HUES64 (cell line): ENCODE results near the gene ADAMTS20.

Experiments
- H3K27ac ChIP-seq: 2 replicates; pipeline ENCODE4 v1.7.0; 2013; ENCODE audit warnings: low read depth, low read length, inconsistent platforms
- H3K27me3 ChIP-seq: 2 replicates; pipeline ENCODE4 v1.6.1; 2013; ENCODE audit warnings: mild to moderate bottlenecking, low read length; ENCODE audit not compliant: insufficient read depth
- H3K36me3 ChIP-seq: 2 replicates; pipeline ENCODE4 v1.6.1; 2013; ENCODE audit warnings: mild to moderate bottlenecking, low read length; ENCODE audit not compliant: insufficient read depth
- H3K4me1 ChIP-seq: 2 replicates; pipeline ENCODE4 v1.6.1; 2013; ENCODE audit warnings: mild to moderate bottlenecking, low read length, moderate library complexity; ENCODE audit not compliant: insufficient read depth
- H3K4me3 ChIP-seq: 2 replicates; pipeline ENCODE4 v1.5.1; 2013; ENCODE audit warnings: mild to moderate bottlenecking, low read length, moderate library complexity
- H3K9ac ChIP-seq: 2 replicates; pipeline ENCODE4 v1.6.1; 2013; ENCODE audit warnings: mild to moderate bottlenecking, low read depth, low read length
- H3K9me3 ChIP-seq: 2 replicates; pipeline ENCODE4 v1.6.1; 2013; ENCODE audit warnings: low read depth, low read length; ENCODE audit not compliant: insufficient read depth
- WGBS: fragments of 150-250, 120-280 bp; methylation state at CpG from one replicate; pipeline ENCODE4 v1.1.7; 2013; ENCODE audit warnings: missing lambda C conversion rate; 5-methylcytosine and 5-hydroxymethylcytosine counted together

ADAMTS20 gene

GRCh38 chr12:43407816-43408645 is 144.0 kb downstream of the ADAMTS20 start:
- Histone ChIP-seq H3K27ac (no peak overlapping the region), H3K4me1 (no peaks in the 10 kb centered on the region), H3K9ac (no peak overlapping the region), H3K27me3 (no peaks in the 10 kb centered on the region), H3K9me3 (no peaks in the 10 kb centered on the region), H3K36me3 (no peaks in the 10 kb centered on the region), H3K4me3 (no peak overlapping the region)
- WGBS: no CpG with 5 or more reads among the region's 1 CpG

GRCh38 chr12:43406801-43407200 is 145.2 kb downstream of the ADAMTS20 start:
- H3K27me3 ChIP-seq: no peaks in the 10 kb centered on the region
- H3K36me3 ChIP-seq: no peaks in the 10 kb centered on the region
- no peak overlapping the region for H3K9ac ChIP-seq
- no peak overlapping the region for H3K27ac ChIP-seq
- no peaks in the 10 kb centered on the region for H3K9me3 ChIP-seq
- no CpG with 5 or more reads among the region's 1 CpG for WGBS
- no peaks in the 10 kb centered on the region for H3K4me1 ChIP-seq
- H3K4me3 ChIP-seq: no peak overlapping the region

GRCh38 chr12:43402436-43402835 is 149.6 kb downstream of the ADAMTS20 start:
- no peaks in the 10 kb centered on the region for H3K4me1 ChIP-seq
- H3K9ac ChIP-seq: no peak overlapping the region
- no peak overlapping the region for H3K4me3 ChIP-seq
- no peaks in the 10 kb centered on the region for H3K27me3 ChIP-seq
- no peaks in the 10 kb centered on the region for H3K36me3 ChIP-seq
- H3K27ac ChIP-seq: no peak overlapping the region
- H3K9me3 ChIP-seq: no peaks in the 10 kb centered on the region

GRCh38 chr12:43401096-43401495 is 150.9 kb downstream of the ADAMTS20 start:
- WGBS: 90% methylated on average over 1 of the region's 1 CpG
- Histone ChIP-seq H3K4me1 (no peaks in the 10 kb centered on the region), H3K4me3 (no peak overlapping the region), H3K9ac (no peak overlapping the region), H3K27me3 (no peaks in the 10 kb centered on the region), H3K36me3 (no peaks in the 10 kb centered on the region), H3K9me3 (no peaks in the 10 kb centered on the region), H3K27ac (no peak overlapping the region)

- no peaks in the 10 kb centered on the region for H3K36me3 ChIP-seq
- no peaks in the 10 kb centered on the region for H3K9me3 ChIP-seq
- H3K27me3 ChIP-seq: no peaks in the 10 kb centered on the region
- H3K4me3 ChIP-seq: no peak overlapping the region
- no peaks in the 10 kb centered on the region for H3K4me1 ChIP-seq
- 96% methylated on average over 5 of the region's 5 CpGs for WGBS
- H3K27ac ChIP-seq: no peak overlapping the region
- no peak overlapping the region for H3K9ac ChIP-seq
Measured at GRCh38 chr12:43396671-43397070, 155.3 kb downstream of the ADAMTS20 start.

- H3K9me3 ChIP-seq: no peaks in the 10 kb centered on the region
- no peaks in the 10 kb centered on the region for H3K27me3 ChIP-seq
- no peak overlapping the region for H3K4me3 ChIP-seq
- H3K27ac ChIP-seq: no peak overlapping the region
- H3K36me3 ChIP-seq: no peaks in the 10 kb centered on the region
- 100% methylated on average over 1 of the region's 2 CpGs for WGBS
- no peaks in the 10 kb centered on the region for H3K4me1 ChIP-seq
- no peak overlapping the region for H3K9ac ChIP-seq
Measured at GRCh38 chr12:43392116-43392515, 159.9 kb downstream of the ADAMTS20 start.

- H3K4me3 ChIP-seq: no peak overlapping the region
- no peak overlapping the region for H3K9ac ChIP-seq
- no peak overlapping the region for H3K27ac ChIP-seq
- peaks cover 16% of the 10 kb centered on the region for H3K9me3 ChIP-seq
- WGBS: 100% methylated on average over 1 of the region's 1 CpG
- H3K36me3 ChIP-seq: no peaks in the 10 kb centered on the region
- H3K27me3 ChIP-seq: no peaks in the 10 kb centered on the region
- no peaks in the 10 kb centered on the region for H3K4me1 ChIP-seq
Measured at GRCh38 chr12:43381879-43382278, 170.1 kb downstream of the ADAMTS20 start.

GRCh38 chr12:43378448-43378847 is 173.6 kb downstream of the ADAMTS20 start:
- no peak overlapping the region for H3K4me3 ChIP-seq
- no peaks in the 10 kb centered on the region for H3K4me1 ChIP-seq
- H3K36me3 ChIP-seq: no peaks in the 10 kb centered on the region
- H3K9ac ChIP-seq: no peak overlapping the region
- peaks cover 16% of the 10 kb centered on the region for H3K9me3 ChIP-seq
- no peaks in the 10 kb centered on the region for H3K27me3 ChIP-seq
- no peak overlapping the region for H3K27ac ChIP-seq

- Histone ChIP-seq H3K9me3 (no peaks in the 10 kb centered on the region), H3K4me3 (no peak overlapping the region), H3K4me1 (peaks cover 4% of the 10 kb centered on the region; the same call in 1 of the 2 replicates), H3K9ac (no peak overlapping the region), H3K36me3 (no peaks in the 10 kb centered on the region), H3K27me3 (no peaks in the 10 kb centered on the region), H3K27ac (no peak overlapping the region)
- WGBS: 100% methylated on average over 1 of the region's 1 CpG
Measured at GRCh38 chr12:43370263-43370662, 181.7 kb downstream of the ADAMTS20 start.

- Histone ChIP-seq H3K27ac (no peak overlapping the region), H3K4me1 (peaks cover 3% of the 10 kb centered on the region; the same call in 1 of the 2 replicates), H3K27me3 (no peaks in the 10 kb centered on the region), H3K4me3 (no peak overlapping the region), H3K9me3 (0 out of 2 replicates have a peak, but pooled peaks cover 3% of the 10 kb centered on the region), H3K9ac (no peak overlapping the region), H3K36me3 (no peaks in the 10 kb centered on the region)
- WGBS: 84% methylated on average over 2 of the region's 2 CpGs
Measured at GRCh38 chr12:43362910-43363694, 188.9 kb downstream of the ADAMTS20 start.

GRCh38 chr12:43361031-43361710 is 190.8 kb downstream of the ADAMTS20 start:
- Histone ChIP-seq H3K4me3 (no peak overlapping the region), H3K27me3 (no peaks in the 10 kb centered on the region), H3K9ac (no peak overlapping the region), H3K4me1 (no peaks in the 10 kb centered on the region), H3K36me3 (no peaks in the 10 kb centered on the region), H3K9me3 (0 out of 2 replicates have a peak, but pooled peaks cover 3% of the 10 kb centered on the region), H3K27ac (no peak overlapping the region)
- WGBS: 96% methylated on average over 6 of the region's 6 CpGs
